PFSK-1 (cell line): Measurements from ENCODE around the gene ISOC2.

Source experiments
- FOXP2 ChIP-seq: optimal IDR thresholded peaks from 2 replicates; pipeline ENCODE3; 2011; ENCODE audit warnings: borderline replicate concordance, control low read depth, inconsistent platforms; ENCODE audit not compliant: insufficient read depth; ENCODE audit errors: extremely low read length, extremely low read depth
- POLR2AphosphoS5 ChIP-seq: IDR thresholded peaks from 2 replicates; pipeline ENCODE4 v1.6.1; 2012; ENCODE audit warnings: low read depth, mild to moderate bottlenecking, control low read depth, low read length, moderate library complexity
- REST ChIP-seq, 2 experiments: IDR thresholded peaks; 2 replicates each; pipeline versions ENCODE4 v1.6.1 to v1.8.0; 2011 to 2012; ENCODE audit warnings: low read depth in 2 of 2, low read length in 2 of 2, control low read depth in 1 of 2, inconsistent platforms in 1 of 2, mild to moderate bottlenecking in 1 of 2, moderate library complexity in 1 of 2; ENCODE audit not compliant: insufficient read depth in 1 of 2
- SIN3A ChIP-seq: IDR thresholded peaks from 2 replicates; pipeline ENCODE4 v1.6.1; 2012; ENCODE audit warnings: mild to moderate bottlenecking, low read length, moderate library complexity, borderline replicate concordance; ENCODE audit not compliant: insufficient read depth

DNA sequence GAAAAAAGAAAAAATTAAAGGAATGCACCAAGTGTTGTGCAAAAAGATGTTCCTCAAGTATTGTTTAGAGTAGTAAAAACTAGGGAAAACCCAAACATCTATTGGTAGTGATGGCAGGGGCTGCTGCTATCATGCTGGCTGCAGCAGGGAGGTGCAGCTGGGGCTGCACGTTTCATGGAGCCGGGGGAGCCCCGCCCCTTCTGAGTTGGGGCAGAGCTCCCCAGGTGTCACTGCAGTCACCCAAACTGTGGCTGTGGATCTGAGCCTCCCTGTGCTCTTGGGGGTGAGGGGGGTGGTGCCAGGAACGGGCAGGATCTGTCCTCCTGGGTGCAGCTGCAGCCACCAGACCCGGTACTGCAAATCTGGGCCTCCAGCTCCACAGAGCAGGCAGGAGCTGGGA is 42.3 kb downstream of the ISOC2 start:
- TF ChIP-seq SIN3A, result no peak
- TF ChIP-seq REST (IDR thresholded peaks at IDR 0.05; ENCODE audit: insufficient read depth in 1 of 2, low read depth in 2 of 2, low read length in 2 of 2), result no peak
- no peak for TF ChIP-seq POLR2AphosphoS5
- TF ChIP-seq FOXP2, result no peak
